Breast epithelium (tissue), 3 donors: Measurements from ENCODE around the gene PRR29.

Experiments
- CTCF ChIP-seq, 3 donors: fragments of 450-650 bp; IDR thresholded peaks; one replicate each; pipeline ENCODE4 v1.5.1; 2016 to 2017; ENCODE audit warnings: antibody characterized with exemption in 3 of 3, mild to moderate bottlenecking in 3 of 3, moderate library complexity in 3 of 3
- POLR2A ChIP-seq: fragments of 450-650 bp; IDR thresholded peaks from one replicate; pipeline ENCODE4 v1.6.1; 2016; ENCODE audit warnings: antibody characterized with exemption, mild to moderate bottlenecking, moderate library complexity
- POLR2AphosphoS5 ChIP-seq, 3 donors: sonication (generic); formaldehyde crosslinking; IDR thresholded peaks; one replicate each; pipeline ENCODE4 v1.6.1; 2017; ENCODE audit warnings: antibody characterized with exemption in 3 of 3

- TF ChIP-seq CTCF (IDR thresholded peaks at IDR 0.05) (no peak), POLR2A (no peak), POLR2AphosphoS5 (IDR thresholded peaks at IDR 0.05) (no peak)
Measured at GRCh38 chr17:64036198-64036922, 38.2 kb downstream of the PRR29 start.
